Activated CD8-positive, alpha-beta memory T cell treated with anti-CD3 and anti-CD28 coated beads for 24 hours (primary cell): ENCODE results near the gene KLHDC9.

Experiments
- DNase-seq: peaks from one replicate; pipeline ENCODE4 v3.0.0-alpha.2; 2020

The KLHDC9 gene

GRCh38 chr1:161077426-161077825 lies 20.7 kb upstream of the KLHDC9 start:
- no peak for DNase-seq

DNA sequence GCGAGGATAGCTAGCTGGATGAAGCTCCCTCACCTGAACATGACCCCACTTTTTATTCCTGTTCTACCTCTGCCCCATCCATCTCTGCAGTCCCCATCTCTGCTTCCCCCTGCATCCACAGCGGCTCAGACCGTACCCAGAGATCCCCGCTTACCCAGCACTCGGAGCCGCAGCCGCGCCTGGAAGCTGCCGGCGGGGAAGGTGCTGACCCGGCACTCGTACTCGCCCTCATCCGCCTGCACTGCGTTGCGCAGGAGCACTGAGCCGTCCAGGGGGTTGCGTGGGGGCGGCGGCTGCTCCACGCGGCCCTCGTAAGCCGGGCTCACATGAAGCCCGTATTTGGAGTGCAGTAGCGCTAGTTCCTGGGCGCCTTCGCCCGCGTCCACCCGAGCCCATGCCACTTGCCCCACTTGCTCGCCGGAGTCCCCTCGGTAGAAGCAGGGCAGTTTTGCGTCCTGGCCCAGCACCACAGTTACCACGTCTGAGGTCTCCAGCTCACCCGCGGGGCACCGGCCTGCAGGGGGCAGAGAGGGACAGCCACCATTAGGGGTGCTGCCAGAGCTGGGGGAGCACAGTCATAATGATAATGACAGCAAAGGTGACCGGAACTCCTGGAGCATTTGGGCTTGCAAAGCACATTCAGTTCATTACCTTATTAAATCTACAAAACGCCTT lies 18.6 kb upstream of the KLHDC9 start:
- DNase-seq = no peak

DNA sequence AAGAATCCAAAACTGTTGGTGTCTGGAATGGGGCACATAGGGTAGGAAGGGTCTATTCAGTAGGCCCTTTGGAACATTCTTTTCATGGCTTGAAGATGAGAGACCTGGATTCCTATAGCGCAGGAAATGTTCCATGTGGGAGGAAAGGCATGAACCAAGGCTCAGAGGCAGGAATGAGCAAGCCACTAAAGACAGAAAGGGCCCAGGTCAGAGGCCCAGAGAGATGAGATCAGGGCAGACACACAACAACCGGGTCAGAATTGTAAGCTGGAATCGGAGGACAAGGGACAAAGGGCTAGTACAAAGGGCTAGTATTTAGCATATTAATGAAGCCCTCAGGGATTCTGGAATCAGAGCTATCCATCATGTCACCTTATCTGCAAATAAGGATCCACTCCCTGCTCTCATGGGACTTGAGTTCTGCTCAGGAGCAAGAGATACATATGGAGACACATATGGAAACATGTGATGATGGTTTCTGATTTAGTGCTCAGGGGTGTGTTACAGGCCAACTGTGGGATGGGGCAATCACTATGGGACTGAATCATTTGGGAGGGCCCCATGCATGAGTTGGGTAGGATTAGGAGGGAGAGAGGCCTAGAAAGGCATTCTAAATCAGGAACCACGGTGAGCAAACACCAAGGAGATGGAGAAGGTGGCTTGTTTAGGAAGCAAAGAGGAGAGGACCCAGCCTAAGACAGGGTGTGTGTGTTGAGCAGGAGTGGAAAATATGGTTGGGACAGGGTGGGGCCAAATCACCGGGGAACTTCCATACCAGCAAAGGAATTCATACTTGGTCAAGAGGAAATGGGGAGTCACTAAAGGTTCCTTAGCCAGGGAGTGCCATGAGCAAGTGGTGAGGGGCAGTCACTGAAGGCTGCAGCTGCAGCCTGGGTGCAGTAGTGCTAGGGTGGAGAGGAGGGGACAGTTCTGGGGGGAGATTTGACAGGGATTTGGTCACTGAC lies 17.4 kb upstream of the KLHDC9 start:
- DNase-seq = no peak

- DNase-seq = no peak
Measured at GRCh38 chr1:161081519-161081918, 16.6 kb upstream of the KLHDC9 start.

GRCh38 chr1:161082483-161082882 lies 15.7 kb upstream of the KLHDC9 start:
- DNase-seq = no peak

GRCh38 chr1:161082996-161083747 lies 15.0 kb upstream of the KLHDC9 start:
- no peak for DNase-seq

DNA sequence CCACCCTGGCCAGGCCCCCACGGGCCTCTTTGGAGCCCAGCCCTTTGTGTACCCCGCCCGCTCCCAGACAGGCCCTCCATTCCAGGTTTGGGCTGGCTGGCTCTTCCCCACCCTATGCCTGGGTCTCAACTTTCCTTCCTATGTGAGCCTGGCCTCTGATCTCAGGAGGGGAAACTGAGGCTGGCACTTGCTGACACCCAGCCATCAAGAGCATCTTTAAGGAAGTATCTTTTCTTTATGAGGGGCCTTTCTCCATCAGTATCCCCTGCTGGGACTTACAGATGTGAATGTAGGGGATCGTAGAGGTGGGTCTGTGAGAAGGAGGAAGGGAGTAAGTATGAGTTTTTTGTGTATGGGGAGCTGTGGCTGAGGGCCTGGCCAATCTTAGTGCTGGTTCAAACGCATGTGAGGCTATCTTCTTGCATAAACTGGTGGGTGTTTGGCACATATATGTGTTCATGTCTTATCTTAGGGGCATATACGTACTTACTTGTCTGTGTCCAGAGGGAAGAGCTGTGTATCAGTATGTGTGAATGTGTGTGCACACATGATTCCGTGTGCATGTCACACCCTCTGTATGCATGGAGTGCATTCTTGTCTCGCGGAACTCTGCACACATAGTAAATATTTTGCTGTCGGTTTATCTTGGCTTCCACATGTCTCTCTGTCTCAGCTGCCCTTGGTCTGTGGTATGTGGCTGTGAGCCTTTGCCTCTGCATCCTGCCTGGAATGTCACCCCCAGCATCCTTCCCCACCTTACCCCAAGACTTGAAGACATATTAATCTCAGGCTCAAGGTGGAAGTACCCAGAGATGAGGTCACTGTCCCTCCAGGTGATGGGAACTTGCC lies 14.2 kb upstream of the KLHDC9 start:
- DNase-seq = no peak

- no peak for DNase-seq
Measured at GRCh38 chr1:161084597-161084988, 13.6 kb upstream of the KLHDC9 start.

- no peak for DNase-seq
Measured at GRCh38 chr1:161085165-161085564, 13.0 kb upstream of the KLHDC9 start.

DNA sequence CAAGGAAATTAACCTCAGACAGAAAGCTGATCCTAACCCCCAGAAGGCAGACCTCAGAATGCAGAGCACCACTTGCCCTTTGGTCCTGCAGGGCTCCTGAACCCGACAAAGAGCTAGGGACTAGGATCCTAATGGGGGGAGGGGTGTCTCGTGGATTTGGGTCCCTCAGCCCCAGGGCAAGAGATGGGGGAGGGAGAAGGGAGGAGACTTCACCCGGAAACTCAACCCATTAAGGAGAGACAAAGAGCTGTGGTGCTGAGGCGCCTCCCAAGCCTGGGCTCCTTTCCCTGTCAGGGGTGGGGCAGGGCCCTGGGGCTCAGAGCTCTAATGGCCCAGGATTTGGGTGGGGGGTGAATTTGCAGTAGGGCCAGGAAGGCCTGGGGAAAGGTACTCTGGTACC lies 11.7 kb upstream of the KLHDC9 start:
- DNase-seq = no peak

GRCh38 chr1:161088587-161089110 lies 9.5 kb upstream of the KLHDC9 start:
- no peak for DNase-seq

- DNase-seq = no peak
Measured at GRCh38 chr1:161089251-161089924, 8.8 kb upstream of the KLHDC9 start, which contains the start of gene NECTIN4. Gene NECTIN4, minus strand, starts transcription at chr1:161089558. Its CDS starts 262 bp downstream, at chr1:161089296.

DNA sequence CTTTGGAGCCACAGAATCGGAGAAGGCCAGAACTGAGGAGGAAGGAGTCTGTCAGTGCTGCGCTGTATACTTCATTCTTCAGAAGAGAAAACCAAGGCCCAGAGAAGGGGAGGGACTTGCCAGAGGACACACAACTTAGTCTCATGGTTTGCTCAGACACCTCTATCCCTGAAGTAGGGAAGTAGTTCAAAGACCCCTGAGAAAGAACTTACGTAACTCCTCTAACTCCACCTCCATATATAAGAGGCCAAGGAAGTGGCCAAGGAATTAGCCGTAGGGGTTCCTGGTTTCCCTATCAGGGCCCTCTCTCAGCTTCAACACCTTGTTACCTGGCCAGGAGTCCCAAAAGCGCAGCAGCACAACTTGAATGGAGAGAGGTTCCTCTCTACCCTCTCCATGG lies 8.2 kb upstream of the KLHDC9 start:
- DNase-seq = no peak

DNA sequence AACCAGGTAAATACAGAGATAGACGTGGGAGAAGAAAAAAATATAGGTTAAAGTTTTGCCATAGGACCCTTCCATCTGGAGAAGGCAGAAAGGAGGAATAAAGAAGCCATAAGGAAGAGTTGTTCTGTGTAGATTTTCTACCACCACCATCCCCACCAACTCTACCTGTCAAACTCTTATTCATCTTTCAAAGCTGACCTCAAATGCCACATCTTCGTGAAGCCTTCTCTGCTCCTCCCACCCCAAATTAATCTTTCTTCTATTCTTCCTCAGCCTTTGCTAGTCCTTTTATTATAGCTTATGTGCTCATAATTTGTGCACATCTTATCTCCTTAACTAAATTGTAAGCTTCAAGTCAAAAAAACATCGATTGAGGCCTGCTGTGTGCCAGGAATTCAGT lies 7.5 kb upstream of the KLHDC9 start:
- no peak for DNase-seq

DNA sequence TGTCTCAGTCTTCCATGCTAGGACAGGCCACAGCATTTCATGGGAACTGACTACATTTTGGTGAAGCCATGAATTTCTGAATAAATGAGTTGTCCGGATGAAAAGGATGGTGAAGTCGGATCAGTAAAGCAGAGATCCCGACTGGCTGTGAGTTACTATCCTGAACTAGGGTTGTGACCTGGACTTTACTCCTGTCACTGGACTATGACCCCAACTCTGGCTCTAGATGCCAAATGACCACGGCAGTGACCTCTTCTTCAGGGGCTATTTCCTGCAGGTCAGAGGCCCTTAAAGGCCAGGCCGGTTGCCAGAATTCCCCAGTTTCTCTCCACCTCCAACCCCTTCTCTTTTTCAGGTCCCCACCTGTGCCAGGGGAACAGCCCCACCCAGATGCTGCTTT lies 7.1 kb upstream of the KLHDC9 start:
- DNase-seq = no peak

DNA sequence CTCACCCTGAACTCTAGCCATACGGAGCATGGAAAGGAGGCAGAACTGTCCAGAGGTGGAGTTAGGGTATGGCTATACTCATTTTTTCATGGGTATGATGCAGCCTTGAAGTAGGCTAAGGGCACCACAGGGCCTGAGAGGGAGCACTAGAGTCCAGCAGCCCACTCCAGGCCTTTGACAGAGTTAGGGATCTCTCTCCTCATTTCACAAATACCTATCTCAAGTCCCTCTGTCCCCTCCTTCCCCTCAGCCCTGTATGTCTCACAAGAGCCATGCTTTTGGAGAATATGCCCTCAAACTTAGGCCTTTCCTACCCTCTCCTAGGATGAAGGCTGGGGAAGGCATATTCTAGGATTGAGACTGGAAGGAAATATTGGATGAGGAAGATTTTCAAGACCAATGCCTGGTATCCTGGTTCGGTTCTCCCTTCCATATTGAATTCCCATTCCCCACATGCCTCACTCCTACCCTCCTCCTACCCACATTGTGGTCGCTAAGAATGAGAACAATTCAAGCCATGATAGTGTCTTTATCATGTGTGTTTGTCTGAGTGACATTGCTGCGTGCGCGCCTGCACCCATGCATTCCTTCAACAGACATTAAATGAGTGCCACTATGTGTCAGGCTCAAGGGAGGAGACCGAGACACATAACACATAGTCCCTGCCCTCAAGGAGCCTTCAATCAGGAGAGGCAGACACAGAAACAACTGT lies 6.2 kb upstream of the KLHDC9 start:
- DNase-seq = no peak

GRCh38 chr1:161092621-161093028 lies 5.5 kb upstream of the KLHDC9 start:
- peak; percentile 69 for DNase-seq

GRCh38 chr1:161094481-161094880 lies 3.7 kb upstream of the KLHDC9 start:
- DNase-seq = no peak

DNA sequence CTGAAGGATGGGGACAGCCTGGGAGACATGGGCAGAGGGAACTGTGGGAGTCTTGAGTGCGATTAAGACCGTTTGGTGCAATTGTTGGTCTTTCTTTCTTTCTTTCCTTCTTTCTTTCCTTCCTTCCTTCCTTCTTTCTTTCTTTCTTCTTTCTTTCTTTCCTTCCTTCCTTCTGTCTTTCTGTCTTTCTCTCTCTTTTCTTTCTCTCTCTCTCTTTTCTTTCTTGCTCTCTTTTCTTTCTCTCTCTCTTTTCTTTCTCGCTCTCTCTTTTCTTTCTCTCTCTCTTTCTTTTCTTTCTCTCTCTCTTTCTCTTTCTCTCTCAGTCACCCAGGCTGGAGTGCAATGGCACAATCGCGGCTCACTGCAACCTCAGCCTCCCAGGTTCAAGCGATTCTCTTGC lies 2.9 kb upstream of the KLHDC9 start:
- DNase-seq = no peak

GRCh38 chr1:161096015-161096414 lies 2.1 kb upstream of the KLHDC9 start:
- no peak for DNase-seq

DNA sequence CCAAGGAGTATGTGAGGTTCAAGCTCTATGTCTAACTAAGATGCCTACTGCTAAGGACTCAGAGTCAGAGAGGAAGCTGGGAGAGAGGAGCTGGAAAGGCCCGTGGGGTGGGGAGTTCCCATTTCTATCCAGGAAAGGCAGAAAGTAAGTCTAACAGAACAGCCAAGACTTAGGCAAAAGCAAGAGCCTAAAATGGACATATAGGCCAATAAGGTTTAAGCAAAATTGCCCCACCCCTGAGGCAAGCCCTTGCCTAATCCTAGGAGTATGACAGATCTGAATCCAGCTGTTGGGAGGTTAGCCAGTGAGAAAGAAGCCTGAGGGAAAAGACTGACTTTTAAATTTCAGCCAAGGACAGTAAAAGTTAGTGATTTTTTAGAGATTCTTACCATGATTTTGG lies 1.6 kb upstream of the KLHDC9 start:
- no peak for DNase-seq
